Activated T-cell treated with anti-CD3 and anti-CD28 coated beads, Interleukin-2, amount 50 U/mL, for 48 hours (primary cell): ENCODE measurements around the gene CCIN.
"Not testable (repeated sequence)": the region's sequence is repeated elsewhere in the genome, so short reads cannot be mapped to it uniquely, and the experiment has no call there.

ENCODE experiments used
- DNase-seq, 2 experiments: peaks; one replicate each; pipeline ENCODE4 v3.0.0-alpha.2; 2020

CCIN gene

DNA sequence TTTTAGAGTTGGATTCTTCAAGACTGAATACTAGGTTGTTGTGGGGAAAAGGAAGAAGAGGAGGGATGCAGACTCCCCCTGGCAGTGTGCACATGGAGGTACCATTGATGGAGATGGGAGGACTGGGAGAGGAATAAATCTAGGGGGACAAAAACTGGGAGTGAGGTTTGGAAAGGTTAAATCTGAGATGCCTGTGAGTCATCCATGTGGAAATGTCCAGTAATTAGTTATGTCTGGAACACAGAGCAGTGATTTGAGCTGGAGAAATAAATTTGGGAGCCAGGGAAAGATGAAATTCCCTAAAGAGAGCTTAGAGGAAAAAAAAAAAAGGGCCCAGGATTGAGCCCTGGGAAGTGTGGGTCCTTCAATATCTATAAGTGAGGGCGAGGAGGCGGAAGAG lies 8.0 kb upstream of the CCIN start:
- DNase-seq = no peak

DNA sequence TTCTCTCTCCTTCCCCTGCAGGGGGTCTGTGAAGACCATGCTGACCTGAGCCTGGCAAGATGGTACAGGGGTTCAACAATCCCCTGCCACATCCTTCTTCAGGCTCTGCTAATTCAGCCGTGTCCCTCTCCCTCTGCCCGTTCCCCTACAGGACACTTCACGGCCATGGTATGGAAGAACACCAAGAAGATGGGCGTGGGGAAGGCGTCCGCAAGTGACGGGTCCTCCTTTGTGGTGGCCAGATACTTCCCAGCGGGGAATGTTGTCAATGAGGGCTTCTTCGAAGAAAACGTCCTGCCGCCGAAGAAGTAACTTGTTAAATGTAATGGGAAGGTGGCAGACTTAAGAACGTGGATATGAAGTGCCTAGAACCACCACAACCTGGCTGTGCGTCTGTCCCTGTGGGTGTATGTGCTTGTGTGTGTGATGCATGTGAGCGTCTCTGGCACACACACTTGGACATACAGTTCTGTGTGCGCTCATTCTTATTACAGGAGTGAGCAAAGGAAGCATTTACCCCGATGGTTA lies 6.9 kb upstream of the CCIN start:
- no peak for DNase-seq

DNA sequence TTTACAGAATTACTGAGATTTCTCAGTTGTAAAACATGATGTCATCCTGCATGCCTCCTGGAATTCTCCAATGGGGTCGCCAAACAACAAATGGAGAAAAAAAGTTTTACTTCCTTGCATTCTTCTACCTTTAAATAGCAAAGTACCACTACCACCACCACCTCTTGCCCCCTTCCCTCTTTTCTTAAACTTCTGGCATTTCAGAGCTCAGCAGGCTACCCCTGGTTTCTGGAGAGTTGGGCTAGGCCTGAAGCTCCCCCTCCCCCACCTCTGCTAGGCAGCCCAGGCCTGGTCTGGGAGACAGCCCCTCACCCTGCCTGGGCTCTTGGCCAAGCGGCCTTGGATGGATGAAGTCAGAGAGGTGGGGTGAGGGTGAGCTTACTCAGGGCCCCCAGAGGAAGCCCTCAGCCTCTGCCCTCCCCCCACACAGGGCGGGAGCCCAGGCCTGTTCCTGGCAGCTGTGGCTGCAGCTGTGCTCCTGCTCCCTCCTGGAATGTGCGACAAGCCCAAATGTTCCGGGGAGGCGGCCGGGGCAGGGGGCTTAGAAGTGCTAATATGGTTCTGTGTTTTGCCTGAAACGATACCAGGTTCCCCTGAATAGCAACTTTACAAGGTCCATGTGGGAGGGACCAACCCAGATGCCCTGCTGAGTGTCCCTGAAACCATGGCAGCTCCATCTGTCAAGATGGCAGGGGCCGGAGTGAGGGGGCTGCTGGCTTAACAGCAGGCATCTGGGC lies 6.0 kb upstream of the CCIN start:
- DNase-seq = no peak

DNA sequence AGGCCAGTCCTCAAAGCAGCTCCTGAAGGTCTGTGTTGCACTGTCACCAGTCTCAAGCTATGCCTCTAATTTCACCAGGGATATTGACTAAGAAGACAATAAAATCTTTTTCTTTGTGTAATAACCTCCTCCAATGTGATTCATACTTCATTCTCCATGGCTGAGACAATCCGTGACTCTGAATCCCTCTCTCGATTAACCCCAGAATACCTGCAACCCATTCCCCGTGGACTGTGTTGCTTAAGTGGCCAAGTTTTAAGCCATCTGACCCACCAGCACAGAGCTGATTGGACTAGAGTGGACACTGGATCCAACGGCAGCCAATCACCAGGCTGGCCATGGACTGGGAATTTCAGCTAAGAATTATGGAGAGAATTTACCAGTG lies 5.4 kb upstream of the CCIN start:
- no peak for DNase-seq

DNA sequence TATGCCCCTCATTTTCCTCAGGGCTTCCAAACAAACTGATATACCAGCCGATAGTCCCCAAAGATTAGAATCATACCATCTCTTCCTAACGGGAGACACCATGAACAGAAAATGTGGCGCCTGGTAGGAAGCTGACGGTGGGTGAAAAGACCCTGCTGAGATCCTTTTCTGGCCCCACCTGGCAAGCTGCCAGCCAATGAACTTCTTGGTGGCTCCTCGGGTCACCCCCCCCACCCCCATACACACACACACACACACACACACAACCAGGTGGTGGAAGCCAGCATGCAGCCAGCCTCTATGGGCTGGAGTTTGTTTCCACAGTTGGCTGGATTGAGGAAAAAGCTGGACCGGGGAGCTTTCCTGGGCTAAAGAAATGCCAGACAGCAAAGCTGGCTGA lies 4.8 kb upstream of the CCIN start:
- DNase-seq = no peak

DNA sequence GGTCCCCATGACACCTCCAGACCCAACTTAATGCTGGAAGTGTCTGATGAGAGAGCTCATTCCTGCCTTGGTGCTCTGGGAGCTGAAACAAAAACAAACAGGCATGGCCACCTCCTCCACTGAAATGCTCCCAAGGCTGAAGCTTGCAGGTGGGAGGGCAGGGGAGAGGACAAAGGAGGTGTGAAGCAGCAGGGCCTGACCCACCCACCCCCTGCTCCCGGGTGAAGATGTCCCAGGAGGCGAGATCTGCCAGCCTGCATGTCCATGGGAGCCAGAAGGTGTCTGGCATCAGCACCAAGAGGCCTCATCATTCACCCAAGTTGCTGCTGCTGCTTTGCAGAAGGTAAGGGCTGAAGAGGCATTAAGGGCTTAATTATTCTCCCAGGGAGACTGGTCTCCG lies 4.2 kb upstream of the CCIN start:
- no peak for DNase-seq

DNA sequence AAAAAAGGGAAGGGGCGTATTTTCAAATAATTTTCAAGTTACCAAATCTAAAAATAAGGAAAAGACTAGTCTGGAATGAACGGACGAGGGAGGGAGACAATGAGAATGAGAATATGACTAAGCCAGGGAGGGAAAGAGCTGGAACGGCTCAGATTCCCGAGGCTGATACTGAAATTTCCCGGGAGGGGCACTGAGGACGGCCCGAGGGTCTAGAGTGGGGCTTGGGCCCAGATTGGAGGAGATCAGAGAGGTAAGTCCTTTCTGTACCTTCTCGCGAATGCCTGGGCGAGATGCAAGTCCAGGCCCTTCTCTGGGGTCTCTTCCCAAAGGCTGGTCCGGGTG lies 3.4 kb upstream of the CCIN start:
- DNase-seq = no peak

DNA sequence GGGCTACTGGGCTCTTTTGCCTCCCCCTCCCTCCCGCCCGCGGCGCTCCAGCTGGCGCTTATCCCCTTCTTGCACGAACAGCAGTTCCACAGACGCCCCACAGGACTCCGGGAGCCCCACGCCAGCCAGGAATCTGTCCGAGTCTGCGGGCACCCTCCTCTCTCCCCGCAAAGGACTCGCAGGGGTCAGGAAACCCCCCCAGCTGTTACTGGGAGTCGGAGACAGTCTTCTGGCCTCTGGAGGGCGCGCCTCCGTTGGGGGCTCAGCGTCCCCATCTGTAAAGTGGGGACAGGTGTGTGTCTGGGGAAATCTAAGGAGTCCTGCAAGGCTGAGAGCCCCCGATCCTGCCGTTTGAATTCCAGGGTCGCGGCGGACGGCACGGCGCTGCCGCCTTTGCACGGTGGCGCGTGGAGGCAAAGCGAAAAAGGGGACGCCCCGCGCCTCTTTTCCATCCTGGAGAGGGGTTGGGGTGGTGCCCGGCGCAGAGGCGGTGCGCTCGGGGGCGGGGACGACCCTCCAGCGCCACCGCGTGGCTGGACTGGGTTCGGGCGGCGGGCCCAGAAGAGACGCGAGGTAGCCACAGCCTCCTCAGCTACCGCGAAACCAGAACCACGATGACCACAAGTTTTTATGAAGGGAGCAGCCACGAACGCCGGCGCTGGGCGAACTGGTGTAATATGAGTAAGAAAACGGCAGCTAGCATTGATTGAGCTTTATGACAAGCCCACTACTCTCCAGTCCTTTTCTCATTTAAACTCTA lies 2.8 kb upstream of the CCIN start:
- DNase-seq = peak; percentile 91 to 93

DNA sequence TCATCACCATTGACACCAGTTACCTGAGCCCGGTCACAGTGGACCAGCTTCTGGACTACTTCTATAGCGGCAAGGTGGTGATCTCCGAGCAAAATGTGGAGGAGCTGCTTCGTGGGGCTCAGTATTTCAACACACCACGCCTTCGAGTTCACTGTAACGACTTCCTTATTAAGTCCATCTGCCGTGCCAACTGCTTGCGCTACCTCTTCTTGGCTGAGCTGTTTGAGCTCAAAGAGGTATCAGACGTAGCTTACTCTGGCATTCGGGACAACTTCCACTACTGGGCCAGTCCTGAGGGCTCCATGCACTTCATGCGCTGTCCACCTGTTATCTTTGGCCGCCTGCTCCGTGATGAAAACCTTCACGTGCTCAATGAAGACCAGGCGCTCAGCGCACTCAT lies 520 bp downstream of the CCIN start:
- no peak for DNase-seq

DNA sequence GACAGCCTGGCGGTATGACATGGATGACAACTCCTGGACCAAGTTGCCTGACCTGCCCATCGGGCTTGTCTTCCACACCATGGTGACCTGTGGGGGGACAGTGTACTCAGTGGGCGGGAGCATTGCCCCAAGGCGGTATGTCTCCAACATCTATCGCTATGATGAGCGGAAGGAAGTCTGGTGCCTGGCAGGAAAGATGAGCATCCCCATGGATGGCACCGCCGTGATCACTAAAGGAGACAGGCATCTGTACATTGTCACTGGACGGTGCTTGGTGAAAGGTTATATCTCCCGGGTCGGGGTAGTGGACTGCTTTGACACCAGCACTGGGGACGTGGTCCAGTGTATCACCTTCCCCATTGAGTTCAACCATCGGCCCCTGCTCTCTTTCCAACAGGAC lies 1.3 kb downstream of the CCIN start:
- DNase-seq = no peak

DNA sequence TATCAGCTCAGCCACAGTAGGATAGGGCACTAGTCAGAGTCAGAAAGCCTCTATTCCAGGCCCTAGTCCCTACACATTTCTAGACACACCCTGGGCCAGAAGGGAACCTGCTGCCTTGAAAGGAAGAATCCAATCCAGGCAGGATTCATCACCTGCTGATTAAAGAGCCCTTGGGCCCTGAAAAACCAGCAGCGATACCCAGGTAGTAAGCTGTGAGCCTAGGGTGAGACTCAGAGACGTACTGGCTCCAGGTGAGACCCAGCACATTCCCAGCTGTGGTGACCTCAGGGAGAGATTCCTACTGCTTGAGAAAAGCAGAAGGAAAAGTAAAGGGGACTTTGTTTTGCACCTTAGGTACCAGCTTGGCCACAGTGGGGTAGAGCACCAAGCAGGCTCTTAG lies 4.7 kb downstream of the CCIN start:
- no peak for DNase-seq

DNA sequence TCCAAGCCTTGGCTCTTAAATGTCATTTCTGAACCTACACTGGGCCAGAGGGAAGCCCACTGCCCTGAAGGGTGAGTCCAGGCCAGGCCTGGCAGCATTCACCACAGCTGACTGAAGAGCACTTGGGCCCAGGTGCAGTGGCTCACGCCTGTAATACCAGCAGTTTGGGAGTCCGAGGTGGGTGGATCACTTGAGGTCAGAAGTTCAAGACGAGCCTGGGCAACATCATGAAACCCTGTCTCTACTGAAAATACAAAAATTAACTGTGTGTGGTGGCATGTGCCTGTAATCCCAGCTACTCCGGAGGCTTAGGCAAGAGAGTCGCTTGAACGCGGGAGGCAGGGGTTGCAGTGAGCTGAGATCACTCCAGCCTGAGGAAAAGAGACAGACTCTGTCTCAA lies 5.1 kb downstream of the CCIN start:
- DNase-seq = no peak

DNA sequence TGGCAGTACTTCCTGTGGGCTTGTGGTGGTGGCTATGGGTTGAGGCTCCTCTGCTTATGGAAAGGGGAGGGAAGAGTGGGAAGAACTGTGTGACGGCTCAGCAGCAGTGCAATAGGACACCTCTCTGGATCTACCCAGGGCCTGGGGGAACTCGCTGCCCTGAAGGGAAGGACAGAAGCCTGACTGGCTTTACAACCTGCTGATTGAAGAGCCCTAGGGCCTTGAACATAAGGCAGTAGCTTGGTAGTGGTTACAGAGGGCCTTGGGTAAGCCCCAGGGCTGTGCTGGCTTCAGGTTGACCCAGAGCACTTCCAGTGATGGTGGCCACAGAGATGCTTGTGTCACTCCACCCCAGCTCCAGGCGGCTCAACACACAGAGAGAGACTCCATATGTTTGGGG lies 5.5 kb downstream of the CCIN start:
- no peak for DNase-seq

DNA sequence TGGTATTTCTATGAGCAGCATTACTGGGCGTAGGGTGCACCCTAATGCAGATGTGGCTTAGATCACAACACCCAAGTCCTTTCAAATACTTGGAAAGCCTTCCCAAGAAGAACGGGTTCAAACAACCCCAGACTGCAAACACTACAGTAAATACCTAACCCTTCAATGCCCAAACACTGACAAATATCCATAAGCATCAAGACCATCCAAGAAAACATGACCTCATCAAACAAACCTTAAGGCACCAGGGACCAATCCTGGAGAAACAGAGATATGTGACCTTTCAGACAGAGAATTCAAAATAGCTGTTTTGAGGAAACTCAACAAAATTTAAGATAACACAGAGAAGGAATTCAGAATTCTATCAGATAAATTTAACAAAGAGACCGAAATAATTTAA lies 6.0 kb downstream of the CCIN start:
- DNase-seq = not testable (repeated sequence)

DNA sequence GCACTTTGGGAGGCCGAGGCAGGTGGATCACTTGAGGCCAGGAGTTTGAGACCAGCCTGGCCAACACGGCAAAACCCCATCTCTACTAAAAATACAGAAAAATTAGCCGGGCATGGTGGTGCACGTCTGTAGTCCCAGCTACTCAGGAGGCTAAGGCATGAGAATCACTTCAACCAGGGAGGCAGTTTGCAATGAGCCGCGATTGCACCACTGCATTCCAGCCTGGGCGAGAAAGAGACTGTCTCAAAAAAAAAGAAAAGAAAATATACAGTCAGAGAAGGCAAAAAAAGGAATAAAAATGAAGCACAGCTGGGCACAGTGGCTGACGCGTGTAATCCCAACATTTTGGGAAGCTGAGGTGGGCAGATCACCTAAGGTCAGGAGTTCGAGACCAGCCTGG lies 7.3 kb downstream of the CCIN start:
- not testable (repeated sequence) for DNase-seq

DNA sequence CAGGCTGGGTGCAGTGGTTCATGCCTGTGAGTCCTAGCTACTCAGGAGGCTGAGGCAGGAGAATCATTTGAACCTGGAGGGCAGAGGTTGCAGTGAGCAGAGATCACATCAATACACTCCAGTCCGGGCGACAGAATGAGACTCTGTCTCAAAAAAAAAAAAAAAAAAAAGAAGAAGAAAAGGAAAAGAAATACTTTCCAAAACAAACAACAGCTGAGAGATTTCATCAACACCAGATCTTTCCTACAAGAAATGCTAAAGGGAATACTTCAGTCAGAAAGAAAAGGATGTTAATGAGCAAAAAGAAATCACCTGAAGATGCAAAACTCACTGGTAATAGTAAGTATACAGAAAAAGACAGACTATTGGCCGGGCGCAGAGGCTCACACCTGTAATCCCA lies 8.4 kb downstream of the CCIN start:
- no peak for DNase-seq

DNA sequence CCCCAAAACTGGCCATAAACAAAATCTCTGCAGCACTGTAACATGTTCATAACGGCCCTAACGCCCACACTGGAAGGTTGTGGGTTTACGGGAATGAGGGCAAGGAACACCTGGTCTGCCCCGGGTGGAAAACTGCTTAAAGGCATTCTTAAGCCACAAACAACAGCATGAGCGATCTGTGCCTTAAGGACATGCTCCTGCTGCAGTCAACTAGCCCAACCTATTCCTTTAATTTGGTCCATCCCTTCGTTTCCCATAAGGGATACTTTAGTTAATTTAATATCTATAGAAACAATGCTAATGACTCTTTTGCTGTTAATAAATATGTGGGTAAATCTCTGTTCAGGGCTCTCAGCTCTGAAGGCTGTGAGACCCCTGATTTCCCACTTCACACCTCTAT lies 11.1 kb downstream of the CCIN start:
- DNase-seq = not testable (repeated sequence)

DNA sequence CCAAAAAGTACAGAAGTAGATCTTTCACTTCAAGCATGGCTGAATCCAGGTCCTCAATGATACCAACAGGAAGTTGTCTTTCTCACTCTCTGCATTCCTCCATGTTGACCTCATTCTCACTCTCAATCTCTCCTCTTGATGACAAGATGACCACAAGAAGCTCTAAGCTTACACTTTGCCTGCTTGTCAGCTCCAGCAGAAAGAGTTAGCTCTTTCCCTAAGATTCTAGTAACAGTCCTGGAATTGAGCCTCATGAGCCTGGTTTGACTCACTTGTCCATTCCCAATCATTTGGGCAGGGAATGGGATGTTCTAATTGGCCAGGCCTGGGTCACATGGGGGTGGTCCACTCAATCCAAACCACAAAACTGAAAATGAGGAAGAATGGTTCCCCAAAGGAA lies 18.2 kb downstream of the CCIN start:
- no peak for DNase-seq

DNA sequence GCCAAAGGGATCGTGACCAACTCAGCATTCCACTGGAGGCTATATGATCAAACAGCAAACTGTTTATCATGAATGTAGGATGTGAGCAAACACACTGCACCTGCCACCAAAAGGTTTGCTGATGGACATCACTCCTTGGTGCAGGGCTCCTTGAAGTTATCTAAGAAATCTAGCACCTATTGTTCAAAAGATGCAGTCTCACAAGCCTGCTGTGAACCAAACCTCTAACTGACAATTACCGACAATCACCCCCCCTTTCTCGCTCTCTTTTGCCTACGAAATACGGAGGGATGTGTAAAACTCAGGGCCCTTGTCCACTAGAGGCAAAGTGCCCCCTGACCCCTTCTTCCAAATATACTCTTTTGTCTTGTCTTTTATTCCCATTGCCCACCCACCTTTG lies 19.0 kb downstream of the CCIN start:
- DNase-seq = no peak

DNA sequence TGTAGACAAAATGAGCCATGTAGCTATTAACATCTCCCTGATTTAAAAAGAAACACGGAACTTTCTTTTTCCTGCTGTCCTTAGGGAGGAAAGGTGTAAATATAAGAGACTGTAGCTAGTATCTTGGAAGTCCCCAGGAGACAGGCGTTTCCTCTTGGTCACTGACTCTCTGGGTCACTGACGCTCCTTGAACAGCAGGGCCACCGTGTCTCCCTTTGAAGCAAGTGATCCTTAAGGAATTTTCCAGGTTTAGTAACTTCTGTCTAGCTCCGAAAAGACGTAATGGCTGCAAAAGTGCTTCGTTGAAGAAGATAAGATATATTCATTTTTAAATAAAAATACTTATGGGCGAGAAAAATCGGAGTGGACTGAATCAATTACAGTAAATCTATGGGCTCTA lies 20.8 kb downstream of the CCIN start:
- DNase-seq = no peak

DNA sequence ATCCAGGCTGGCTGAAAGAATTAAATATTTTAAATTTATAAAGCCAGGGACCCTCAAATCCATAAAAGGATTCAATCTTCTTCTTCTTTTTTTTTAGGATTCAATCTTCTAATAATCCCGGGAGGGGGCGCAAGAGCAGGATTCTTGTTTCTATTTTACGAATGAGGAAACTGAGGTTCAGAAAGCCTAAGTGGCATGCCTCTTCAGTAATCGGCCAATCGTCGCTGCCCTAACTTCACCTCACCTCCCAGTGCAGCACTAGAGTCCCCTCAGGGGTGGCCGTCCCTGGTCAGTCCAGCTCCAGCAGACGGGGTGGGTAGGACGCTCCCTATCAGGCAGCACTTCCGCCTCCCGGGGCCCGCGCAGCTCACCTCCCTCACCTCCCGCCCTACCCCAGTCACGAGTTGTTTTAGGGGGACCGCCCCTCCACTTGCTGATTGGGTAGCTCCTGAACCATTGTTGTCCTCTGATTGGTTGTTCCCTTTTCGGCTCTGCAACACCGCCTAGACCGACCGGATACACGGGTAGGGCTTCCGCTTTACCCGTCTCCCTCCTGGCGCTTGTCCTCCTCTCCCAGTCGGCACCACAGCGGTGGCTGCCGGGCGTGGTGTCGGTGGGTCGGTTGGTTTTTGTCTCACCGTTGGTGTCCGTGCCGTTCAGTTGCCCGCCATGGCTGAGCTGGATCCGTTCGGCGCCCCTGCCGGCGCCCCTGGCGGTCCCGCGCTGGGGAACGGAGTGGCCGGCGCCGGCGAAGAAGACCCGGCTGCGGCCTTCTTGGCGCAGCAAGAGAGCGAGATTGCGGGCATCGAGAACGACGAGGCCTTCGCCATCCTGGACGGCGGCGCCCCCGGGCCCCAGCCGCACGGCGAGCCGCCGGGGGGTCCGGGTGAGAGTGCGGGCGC lies 21.5 kb downstream of the CCIN start, which contains the start of gene CLTA:
Gene CLTA (plus strand): TSS at position 534 of the 902 bp plus-strand sequence. CDS start 136 bp downstream, at position 670.
- peak; percentile 94 to 95 for DNase-seq

DNA sequence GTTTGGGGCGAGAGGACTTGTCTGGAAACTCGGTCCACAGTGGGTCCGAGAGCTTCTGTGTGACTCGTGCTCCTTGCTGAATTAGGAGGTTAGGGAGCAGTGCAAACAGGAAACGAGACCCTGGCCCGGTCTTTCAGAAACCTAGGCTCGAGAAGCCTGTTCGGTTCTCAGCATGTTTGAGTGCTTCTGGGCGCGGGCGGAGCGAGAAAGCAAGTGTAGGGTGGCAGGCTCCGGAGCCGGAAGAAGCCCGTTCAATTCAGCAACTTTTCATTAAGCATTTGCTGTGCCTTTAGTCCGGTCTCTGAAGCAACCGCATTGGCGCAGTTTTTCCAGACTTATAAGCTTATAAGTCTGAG lies 22.1 kb downstream of the CCIN start:
- peak; percentile 63 to 64 for DNase-seq

DNA sequence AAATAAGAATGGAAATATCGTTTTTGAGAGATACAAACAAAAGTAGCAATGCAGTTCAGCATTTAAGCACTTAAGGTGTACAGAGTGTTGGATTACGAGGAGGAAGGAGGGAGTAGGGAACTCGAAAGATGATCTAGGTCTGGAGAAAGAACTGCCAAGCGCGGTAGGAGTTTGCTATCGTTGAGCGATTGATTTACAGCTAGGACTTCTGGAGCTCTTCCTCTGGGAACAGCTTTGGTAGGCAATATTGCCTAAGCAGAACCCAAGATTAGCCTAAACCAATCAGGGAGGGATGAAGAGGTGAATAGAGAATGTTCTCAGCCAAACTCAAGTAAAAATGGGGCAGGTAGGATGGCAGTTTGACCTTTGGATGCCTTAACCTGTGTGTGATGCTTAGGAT lies 22.5 kb downstream of the CCIN start:
- no peak for DNase-seq

DNA sequence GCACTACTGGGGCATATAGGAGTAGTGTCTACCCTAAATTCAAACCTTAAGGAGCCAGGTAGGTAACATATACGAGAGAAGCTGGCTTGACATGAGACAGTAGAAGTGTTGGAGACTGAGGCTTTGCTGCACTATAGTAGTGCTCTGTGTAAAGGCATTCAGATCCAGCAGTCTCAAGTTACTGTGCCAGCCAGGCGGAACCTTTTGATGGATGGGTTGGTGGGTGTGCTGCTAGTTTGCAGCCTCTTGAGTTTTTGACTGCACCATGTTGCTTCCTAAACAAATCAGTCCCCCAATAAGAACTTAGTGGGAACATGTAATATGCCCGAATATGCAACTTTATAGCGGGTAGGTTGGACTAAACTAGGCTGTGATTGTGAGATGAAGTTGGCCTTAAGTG lies 23.0 kb downstream of the CCIN start:
- no peak for DNase-seq
